OCI-LY1 (cell line): ENCODE results near the gene DCC.

Source experiments
- EZH2 ChIP-seq: fragments of 200-600 bp; sonication (generic), shearing (Covaris generic); IDR thresholded peaks from 2 replicates; pipeline ENCODE4 v1.8.0; 2017; ENCODE audit warnings: borderline replicate concordance, mixed run types, mild to moderate bottlenecking, antibody characterized with exemption, low read length, moderate library complexity, mixed read lengths
- TF ChIP-seq, protein P1 (sequence below): fragments of 200-600 bp; sonication (generic), shearing (Covaris generic); IDR thresholded peaks from 2 replicates; pipeline ENCODE4 v1.5.1; 2017; ENCODE audit warnings: mild to moderate bottlenecking, antibody characterized with exemption, low read length, moderate library complexity, mixed read lengths

DNA sequence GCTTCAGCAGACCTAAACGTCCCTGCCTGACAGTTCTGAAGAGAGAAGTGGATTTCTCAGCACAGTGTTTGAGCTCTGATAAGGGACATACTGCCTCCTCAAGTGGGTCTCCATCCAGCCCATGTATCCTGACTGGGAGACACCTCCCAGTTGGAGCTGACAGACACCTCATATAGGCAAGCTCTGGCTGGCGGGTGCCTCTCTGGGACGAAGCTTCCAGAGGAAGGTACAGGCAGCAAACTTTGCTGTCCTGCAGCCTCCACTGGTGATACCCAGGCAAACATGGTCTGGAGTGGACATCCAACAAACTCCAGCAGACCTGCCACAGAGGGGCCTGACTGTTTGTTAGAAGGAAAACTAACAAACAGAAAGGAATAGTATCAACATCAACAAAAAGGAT lies 1156.0 kb downstream of the DCC start:
- TF ChIP-seq, protein P1, sequence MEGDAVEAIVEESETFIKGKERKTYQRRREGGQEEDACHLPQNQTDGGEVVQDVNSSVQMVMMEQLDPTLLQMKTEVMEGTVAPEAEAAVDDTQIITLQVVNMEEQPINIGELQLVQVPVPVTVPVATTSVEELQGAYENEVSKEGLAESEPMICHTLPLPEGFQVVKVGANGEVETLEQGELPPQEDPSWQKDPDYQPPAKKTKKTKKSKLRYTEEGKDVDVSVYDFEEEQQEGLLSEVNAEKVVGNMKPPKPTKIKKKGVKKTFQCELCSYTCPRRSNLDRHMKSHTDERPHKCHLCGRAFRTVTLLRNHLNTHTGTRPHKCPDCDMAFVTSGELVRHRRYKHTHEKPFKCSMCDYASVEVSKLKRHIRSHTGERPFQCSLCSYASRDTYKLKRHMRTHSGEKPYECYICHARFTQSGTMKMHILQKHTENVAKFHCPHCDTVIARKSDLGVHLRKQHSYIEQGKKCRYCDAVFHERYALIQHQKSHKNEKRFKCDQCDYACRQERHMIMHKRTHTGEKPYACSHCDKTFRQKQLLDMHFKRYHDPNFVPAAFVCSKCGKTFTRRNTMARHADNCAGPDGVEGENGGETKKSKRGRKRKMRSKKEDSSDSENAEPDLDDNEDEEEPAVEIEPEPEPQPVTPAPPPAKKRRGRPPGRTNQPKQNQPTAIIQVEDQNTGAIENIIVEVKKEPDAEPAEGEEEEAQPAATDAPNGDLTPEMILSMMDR, result no peak
- TF ChIP-seq EZH2, result no peak
